OCI-M2 (cell line): ENCODE results near the gene PRX.

ENCODE experiments used
- DNase-seq: peaks from one replicate; lab custom pipeline; 2025; ENCODE audit not compliant: unreplicated experiment; lab: John Stamatoyannopoulos, UW

Gene PRX

GRCh38 chr19:40365613-40366401 is 47.4 kb downstream of the PRX start:
- peak; percentile 25 for DNase-seq

DNA sequence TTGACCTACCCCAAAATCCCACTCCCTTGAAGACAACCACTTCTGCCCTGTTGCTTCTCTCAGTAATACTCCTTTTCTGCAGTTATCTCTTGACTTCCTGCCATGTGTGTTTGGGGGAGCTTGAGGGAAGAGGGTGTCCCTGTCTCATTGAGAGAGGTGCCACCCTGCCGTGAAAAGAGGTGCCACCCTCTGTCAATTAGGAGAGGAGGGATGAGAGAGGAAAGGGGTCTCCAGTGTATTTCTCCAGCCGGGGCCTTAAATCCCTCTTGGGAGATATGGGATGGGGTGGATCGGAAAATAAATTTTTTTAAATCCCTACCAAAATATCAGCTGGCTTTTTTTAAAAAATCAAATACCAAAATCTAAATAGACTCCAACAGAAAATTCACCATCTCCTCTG is 48.2 kb downstream of the PRX start:
- no peak for DNase-seq

DNA sequence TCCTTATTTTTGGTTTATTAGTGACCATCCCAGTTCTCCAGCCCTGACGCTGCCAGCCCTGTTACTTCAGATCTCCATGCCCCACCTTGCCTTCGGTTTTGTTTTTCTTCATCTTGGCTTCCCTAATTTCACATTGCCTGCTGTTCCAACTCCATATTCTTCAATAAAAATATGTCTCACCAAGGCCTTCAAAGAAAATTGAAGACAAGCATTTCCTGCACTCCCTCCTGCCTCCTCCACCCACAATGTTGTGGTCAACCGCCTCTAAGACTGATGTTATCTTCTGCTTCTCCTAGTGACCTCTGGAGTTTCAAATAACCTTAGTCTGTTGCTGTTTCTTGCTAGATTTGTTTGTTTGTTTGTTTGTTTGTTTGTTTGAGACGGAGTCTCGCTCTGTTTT is 50.1 kb downstream of the PRX start:
- DNase-seq = no peak

- DNase-seq = no peak
Measured at GRCh38 chr19:40362160-40362559, 51.0 kb downstream of the PRX start.

DNA sequence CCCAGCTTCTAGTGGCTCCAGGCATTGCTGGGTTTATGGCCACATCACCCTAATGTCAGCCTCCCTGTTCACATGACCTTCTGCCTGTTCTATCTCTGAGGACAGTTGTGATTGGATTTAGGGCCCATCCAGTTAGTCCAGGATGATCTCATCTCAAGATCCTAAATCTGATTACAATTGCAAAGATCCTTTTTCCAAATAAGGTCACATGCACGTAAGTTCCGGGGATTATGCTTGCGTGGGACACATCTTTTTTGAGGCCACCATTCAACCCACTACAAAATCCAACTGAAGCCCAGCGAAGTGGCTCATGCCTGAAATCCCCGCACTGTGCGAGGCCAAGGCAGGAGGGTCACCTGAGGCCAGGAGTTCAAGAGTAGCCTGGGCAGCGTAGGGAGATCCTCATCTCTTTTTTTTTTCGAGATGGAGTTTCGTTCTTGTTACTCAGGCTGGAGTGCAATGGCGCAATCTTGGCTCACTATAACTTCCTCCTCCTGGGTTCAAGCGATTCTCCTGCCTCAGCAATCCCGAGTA is 52.4 kb downstream of the PRX start:
- DNase-seq = no peak

DNA sequence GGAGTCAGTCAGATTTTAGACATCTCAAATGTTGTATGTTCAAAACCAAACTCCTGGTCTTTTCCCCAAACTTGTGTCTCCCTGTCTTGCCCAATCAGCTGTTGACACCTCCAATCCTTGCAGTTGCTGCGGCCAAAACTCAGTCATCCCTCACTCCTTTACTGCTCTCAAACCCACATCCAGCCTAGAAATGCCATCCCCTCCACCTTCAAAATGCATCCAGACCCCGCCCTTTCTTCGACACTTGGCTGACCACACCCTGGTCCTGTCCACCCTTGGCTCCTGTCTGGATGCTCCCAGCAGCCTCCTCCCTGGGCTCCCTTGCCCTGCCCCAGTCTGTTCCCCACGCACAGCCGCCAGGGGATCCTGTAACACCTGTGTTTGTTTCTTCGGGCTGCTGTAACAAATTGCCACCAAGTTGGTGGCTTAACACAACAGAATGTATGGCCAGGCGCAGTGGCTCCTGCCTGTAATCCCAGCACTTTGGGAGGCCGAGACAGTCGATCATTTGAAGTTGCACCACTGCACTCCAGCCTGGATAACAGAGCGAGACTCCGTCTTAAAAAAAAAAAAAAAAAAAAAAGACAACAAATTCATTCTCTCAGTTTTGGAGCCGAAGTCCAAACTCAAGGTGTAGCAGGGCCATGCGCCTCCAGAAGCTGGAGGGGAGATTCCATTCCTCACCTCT is 53.0 kb downstream of the PRX start:
- DNase-seq = no peak

DNA sequence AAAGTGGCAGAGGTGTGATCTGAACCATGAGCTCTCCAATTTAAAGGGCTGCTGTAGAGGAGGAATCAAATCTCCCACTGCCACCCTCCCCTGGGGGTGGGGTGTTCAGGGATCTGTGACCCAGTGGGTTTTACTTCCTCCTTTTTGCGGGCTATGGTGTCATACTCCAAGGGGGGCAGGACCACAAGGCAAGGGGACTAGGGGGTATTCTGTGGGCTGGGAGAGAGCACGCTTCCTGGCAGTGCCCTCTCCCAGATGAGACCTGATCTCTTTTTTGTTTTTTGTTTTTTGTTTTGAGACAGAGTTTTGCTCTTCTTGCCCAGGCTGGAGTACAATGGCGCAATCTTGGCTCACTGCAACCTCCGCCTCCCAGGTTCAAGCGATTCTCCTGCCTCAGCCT is 54.4 kb downstream of the PRX start:
- no peak for DNase-seq

DNA sequence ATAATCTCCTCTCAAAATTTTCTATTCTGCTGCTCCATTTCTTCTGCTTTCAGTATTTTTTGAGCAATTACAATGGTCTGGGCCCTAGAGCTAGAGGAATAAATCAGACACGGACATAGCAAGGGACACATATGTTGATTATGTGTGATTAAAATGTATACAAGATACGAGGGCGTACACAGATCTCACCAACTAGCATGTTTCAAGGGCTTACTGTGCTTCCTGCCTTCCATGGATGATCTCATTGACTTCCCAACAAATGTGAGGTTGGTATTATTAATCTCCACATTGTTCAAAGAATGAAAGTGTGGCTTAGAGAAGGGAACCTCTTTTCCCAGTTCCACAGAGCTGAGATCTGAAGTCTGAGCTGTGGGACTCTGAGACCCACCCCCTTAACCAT is 55.5 kb downstream of the PRX start:
- DNase-seq = no peak

- no peak for DNase-seq
Measured at GRCh38 chr19:40356681-40357595, 56.2 kb downstream of the PRX start.

- no peak for DNase-seq
Measured at GRCh38 chr19:40355975-40356680, 57.0 kb downstream of the PRX start.

DNA sequence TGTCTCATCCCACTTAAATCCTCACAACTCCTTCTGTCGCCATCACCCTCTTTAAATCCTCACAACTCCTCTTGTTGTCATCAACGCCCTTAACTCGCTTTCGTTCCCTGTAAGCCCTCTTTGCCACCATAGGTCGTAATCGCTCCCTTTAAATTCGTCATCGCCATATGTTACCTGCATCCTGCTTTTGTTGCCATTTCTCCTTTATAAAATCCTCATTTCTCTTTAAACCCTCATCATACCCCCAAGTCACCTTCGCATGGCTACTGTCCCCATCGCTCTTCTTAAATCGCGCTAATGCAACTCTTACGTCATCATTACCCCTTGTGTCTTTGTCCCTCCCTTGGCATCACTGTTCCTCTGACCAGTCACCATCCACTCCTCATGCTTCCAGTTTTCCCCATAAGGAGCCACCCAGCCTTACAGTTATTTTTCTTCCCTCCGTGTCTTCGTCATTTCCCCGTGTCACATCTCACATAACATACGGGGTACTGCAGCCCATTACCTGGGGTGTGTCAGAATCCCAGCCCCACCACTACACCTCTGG is 64.1 kb downstream of the PRX start:
- DNase-seq = peak; percentile 17

- peak; percentile 88 for DNase-seq
Measured at GRCh38 chr19:40348125-40348913, 64.9 kb downstream of the PRX start, which contains the start of the genes C19orf47 and PLD3. TSS of gene C19orf47 (minus strand) at chr19:40348397. CDS start at chr19:40341857, 6,540 bp downstream. TSS of gene PLD3 (plus strand) at chr19:40348695. CDS start at chr19:40366484, 17,789 bp downstream.

- no peak for DNase-seq
Measured at GRCh38 chr19:40344422-40344821, 68.8 kb downstream of the PRX start.
